Nucleus accumbens (tissue), 56 donors: Measurements from ENCODE around the gene CTNNBL1.

Experiments
- DNase-seq, 56 donors: peaks; one replicate each; lab custom pipeline; 2025; lab: John Stamatoyannopoulos, UW

The CTNNBL1 gene

DNA sequence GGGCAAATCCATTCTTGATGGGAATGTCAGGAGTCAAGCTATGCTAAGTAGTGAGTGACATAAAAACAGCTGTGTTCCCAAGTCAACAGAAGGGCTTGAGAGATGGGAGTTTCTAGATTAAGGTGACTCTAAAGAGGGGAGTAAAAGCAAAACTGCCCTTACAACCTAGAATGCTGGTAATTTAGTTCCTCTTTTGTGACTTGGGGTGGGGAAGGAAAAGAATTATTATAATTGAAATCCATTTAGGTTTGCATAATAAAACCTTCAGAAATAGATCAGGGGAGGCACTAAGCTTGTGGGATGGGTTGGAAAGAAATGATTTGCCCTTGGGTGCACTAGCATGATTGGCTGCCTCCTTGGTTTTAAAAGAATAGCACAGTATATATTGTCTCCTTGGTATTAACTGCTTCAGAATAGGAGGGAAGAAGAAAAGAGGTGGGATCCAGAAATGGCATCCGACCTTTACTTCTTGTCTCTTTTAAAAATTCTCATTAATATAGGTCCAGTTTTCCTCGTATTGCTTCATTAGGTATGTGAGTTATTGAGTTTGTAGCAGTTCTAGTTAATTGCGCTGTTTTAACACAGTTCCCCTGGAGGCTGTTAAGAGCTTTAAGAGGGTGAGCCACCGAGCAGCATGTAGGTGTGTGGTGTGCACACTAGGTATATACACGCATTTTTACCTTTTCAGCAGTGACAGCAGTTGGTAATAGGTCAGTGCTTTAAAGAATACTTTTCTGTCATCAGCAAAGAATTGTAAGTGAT lies 113.8 kb downstream of the CTNNBL1 start:
- DNase-seq = peak in 1 of 56 donors; percentile 28

DNA sequence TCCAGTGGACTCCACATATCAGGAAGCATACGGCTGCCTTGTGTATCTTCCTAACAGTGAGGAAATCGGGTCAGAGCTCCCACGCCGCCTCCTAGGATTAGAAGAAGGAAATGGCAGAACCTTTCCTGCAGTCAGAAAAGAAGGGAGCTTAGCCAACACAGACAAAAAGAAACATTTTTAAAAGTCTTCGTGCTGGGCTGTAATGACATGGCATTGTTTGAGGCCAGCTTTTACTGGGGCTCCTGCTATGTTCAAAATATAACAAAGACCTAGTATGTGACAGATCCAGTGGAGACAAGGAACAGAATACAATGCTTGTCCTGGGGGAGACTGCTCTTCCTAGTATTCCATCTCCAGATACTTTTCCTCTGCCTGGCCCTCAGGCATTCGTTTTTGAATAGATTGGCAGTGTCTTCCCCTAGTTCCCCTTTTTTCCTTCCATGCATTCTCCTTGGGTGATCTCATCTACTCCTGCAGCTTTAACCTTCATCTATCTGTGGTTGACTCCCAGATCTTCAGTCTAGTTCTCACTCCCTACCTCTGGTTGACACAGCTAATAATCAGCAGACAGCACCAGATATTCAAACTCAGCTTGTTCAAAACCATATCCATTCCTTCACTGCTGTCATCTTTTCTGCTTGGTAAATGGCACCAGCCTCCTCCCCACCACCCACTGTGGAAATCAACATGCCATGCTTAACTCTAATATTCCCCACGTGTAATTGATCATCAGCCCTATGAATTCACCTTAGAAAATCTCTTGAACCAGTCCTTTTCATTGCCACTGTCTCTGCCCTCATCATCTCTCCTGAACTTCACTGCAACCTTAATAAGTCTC lies 114.6 kb downstream of the CTNNBL1 start:
- peak in 13 of 56 donors; percentile 6 to 62 (median 23) for DNase-seq

DNA sequence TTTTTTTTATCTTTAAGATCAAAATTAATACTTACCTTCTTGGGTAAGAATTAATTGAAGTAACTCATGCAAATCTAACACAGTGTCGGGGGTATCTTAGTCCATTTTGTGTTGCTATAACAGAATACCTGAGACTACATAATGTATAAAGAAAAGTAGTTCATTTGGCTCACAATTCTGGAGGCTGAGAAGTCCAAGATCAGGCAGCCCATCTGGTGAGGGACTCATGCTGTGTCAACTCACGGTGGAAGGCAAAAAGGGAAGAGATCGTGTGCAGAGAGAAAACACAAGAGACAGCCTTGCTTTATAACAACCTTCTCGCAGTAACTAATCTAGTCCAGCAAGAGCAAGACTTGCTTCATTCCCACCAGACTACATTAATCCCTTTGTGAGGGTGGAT lies 116.2 kb downstream of the CTNNBL1 start:
- DNase-seq = no peak

DNA sequence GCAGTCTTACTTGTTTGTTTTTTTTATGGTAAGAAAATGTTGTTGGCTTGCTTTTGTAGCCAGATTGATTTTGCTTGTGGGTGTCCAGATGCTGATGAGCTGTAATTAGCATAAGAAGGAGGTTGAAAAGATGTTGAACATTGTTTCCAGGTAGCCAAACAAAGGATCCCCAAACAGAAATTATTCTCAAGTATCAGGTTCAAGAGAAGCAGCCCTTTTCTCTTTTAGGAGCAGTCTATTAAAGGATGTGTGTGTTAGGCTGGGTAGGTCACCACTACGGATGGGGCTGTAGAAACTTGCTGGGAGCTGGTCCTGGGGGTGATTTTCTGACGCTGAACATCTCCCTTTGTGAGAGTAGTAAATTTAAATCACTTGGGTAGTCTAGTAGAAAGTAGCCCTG lies 122.2 kb downstream of the CTNNBL1 start:
- DNase-seq = no peak

DNA sequence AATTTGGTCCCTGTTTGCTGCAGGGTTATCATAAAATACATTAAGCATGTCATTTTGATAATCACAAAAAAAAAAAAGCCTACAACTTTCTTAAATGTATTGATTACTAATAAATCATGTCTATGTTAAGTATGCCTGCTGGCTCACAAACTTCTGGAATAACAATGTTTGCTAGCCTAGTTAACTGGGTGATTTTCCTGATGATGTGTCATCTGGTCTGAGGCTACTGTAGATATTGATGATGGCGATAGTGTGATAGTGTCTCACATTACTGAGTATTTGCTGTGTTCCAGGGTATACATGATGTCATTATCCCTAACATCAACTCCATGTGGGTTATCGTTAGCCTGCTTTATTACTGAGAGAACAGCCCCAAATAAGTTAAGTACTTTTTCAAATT lies 122.9 kb downstream of the CTNNBL1 start:
- no peak for DNase-seq

DNA sequence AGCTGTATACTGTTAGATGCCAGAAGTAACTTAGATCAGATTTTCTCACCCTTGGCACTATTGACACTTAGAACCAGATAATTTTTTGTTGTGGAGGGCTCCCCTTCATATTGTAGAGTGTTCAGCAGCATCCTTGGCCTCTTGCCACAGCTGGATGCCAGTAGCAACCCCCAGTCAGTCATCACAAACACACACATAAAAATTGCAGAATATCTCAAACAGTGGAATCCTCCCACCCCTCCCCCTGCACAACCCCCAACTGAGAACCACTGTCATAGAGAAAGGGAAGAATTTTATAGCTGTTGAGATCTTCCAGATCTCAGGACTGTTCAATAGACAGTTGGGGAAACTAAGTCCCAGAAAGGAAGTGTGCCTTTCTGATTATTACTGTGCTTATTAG lies 127.9 kb downstream of the CTNNBL1 start:
- DNase-seq = no peak

DNA sequence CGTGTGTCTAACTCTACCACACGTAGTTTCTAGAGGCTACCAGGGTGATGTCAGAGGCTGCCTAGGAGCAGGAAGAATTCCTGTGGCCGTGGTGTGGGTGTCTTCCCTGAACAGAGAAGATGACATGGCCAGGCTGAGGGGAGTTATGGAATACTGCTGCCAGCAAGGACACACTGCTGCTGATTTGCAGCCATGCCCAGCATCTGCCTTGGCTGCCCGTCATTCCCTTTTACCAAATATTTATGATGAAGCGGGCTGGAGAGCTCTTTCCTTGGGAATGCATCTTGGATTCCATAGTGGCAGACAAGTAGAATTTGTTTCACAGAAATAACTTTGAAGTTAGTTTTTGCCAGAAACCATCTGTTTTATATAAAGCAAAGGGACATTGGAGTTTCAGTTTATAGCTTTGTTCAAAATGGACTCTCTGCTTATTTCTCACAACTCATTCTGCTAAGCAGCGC lies 128.3 kb downstream of the CTNNBL1 start:
- no peak for DNase-seq

DNA sequence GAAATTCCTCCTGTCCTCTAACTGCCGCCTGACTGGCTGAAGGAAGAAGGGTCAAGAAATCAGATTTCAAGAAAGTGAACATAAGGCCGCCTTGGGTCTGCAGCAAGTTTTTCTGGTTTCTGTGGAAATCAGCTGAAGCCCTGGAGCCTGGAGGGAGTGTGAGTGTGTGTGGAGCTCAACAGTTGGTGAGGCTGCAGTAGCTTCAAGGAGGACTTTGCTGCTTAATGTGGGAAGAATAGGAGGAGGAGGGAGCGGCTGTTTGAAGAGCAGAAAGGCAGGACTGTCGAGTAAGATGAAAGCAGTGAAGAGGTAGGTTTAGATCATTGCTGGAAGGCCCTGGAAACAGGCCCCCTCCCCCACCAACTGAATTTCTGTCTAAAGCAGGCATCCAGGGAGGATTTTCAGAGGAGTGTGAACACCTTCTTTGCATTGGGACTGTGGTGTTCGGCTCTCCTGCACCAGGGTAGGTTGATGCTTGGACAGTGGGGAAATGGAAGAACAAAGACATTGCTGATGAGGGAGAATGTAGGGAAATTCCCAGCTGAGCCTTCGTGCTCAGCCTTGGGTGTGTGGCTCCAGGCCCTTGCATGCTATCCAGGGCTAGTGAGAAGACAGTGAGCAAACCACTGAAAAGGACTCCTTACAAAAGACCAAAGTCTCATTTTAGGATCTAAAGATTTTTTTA lies 129.6 kb downstream of the CTNNBL1 start:
- DNase-seq = peak in 4 of 56 donors; percentile 4 to 30 (median 20)

DNA sequence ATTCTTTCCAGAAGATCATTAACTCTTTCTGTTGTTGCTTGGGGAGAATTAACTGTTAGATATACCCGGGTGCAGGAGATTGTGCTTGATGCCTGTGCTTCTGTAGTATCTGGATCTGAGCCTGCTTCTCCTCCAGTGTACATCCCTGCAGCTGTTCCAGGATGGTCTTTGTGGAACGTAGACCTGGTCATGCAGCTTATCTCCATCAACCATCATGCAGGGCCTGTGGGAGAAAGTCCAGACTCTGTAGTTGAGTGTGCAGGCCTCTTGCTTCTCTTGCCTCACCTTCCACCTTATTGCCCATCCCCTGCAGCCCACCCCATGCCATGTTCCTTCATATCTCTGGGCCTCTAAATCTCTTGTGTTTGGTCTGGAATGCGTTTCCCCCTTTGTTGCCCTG lies 133.8 kb downstream of the CTNNBL1 start:
- DNase-seq = no peak

DNA sequence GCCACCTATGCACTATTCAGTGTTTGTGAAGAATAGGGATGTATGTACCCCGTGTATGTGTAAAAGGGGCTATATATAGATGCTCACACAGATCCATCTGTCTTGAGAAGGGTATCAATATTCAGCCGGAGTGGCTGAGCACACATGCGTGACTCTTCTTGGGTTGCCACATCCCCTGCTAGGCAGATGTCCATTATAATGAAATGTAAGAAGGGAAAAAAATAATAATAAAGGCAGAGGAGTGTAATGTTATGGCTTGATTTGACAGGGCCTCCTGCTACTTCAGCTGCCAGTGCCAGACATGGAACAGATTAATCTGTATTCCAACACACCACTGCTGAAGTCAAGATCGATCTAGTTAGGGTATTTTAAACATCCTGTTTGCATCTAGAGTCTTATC lies 134.9 kb downstream of the CTNNBL1 start:
- no peak for DNase-seq

DNA sequence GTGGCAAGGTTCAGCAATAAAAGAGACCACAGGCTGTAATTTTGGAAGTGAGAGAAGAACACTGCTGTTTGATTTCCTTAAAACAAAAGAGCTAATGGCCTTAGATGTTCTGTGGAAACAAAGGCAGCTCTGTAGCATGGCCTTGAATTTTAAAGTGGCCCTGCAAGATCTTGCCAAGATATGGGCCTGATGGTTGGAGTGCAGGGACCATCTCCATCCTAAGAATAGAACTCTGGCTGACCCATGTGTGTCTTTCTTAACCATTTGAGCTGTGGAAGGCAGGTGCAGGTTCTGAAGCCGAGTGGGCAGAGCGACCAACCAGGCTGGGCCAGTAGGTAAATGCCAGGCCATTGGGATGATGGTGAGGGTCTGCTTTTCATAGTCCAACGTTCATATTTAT lies 135.3 kb downstream of the CTNNBL1 start:
- no peak for DNase-seq

DNA sequence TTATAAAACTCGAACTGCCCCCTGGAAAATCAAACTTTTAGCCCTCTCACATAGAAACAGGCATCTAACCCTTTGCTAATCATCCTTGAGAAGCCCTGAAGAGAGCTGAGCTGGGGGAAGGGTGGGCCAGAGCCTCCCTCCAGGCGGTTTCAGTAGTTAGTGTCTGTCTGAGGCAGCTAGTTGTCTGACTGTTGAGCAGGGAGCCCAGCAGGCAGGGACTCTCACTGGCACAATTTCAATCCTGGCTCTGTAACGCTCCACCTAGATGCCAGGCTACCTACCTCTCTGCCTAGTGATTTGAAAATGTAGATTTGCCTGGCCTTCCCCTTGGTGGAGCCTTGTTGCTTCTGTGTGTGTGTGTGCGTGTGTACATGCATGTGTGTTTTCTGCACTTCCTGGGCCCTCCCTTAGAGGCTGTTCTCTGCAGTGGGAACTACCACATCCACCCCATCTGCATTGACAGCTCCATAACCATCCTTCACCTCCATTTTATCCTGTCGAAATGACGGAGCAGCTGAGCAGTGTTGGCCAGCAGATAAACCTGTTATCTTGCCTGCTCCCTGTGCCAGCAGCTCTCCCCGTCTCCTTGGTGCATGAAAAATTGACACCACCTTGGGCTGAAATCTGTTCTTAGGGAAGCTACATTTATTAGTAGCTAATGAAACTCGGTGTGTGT lies 139.5 kb downstream of the CTNNBL1 start:
- DNase-seq = no peak

DNA sequence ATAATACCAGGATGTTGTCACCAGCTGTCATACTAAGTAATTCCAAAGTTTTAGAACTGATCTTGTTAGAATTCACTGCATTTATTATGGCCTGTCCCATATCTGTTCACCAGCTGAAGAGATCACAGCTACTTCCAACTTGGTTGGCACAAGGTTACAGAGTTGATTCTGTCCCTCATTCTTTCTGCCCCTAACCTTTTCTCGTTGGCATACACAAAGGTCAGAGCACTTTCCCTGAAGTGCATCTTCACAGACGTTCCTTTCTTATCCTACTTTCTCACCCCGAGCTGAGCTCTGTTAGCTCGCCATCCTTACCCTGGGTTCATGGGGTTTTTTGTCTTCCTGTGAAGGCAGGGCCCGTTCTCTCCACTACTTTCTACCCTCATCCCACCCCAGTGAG lies 143.1 kb downstream of the CTNNBL1 start:
- no peak for DNase-seq

DNA sequence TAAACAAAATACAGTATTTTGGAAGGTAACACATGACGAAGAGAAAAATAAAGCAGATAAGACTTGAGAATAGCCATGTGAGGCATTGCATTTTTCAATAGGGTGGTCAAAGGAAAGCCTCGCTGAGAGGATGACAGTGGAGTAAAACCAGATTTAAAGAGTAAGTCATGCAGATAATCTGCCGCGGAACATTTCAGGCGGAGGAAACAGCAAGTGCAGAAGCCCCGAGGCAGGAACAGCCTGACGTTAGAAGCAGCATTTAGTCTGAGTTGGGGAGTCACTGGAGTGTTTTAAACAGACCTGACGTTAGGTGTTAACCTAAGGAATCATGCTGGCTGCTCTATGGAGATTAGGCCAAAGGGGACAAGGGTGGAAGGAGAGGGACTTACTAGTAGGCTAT lies 144.1 kb downstream of the CTNNBL1 start:
- DNase-seq = no peak

DNA sequence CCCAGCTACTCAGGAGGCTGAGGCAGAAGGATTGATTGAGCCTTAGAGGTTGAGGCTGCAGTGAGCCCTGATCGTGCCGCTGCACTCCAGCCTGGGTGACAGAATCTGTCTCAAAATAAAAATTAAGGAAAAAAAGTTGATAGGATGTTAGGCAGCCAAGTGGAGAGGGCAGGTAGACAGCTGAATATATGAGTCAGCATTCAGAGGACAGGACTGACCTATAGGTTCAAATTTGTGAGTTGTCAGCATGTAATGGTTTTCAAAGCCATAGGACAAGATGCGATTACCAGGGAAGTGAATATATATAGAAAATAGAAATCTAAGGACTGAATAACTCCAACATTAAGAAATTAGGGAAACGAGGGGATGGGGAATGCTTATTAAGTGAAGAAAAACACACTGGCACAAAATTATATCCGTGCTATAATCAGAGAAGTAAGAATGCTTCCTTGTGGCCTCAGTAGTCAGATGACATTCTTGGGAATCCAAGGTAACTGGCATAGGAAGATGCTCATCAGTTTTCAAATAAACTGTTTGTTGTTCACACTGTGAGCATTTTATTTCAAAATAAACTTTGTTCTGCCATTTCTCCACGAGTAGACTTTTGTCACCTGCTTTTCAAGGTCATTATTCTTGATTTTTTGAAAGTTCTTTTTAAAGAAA lies 145.1 kb downstream of the CTNNBL1 start:
- DNase-seq = no peak

DNA sequence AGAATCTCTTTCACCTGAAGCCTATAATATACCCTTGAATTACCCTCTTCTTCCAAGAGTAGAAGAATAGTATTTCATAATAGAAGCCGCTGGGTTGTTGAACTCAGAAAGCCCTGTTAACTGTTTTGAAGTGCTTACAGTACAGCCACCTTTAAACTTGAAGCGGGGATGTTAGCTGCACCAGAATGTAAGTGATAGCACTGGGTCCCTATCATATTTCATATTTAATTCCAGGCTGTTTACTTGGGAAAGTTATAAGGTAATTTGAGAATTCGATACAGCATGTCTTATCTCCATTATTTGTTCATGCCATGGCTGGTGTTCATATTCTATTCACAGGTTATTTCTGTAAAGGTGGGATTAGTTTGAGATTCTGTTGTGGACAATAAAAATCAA lies 145.6 kb downstream of the CTNNBL1 start:
- DNase-seq = no peak

DNA sequence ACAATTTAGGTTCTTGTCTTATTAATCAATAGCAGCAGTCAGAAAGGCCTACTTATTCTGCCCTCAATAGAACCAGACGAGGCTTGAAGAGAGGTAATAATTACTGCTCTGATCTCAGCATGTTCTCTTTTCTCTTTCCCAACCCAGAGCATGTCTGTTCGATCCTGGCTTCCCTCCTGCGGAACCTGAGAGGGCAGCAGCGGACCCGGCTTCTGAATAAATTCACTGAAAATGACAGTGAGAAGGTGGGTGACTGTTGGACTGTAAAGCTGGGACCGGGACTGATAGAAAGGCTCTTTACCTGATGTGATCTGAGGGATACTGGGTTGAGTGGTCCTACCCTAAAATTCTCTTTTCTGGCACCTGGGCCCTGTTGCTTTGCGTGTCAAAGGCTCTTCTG lies 146.1 kb downstream of the CTNNBL1 start:
- no peak for DNase-seq

DNA sequence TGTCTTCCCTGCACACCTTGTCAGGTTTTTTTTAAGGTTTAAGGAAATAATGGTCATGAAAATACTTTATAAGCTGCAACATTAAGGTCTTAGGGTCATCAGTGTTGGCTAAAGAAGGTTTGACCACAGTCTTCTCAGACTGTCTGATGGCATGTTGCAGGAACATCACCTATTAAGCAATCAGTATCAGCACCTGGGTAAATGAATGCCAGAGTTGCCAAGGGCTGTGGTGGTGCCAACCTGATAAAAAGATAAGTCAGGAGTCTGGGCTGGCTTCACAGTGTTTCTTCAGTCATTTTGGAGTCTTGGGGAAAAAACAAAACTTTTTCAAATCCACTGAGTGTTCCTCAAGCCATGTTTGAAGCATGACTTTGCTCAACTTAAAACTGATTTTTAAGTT lies 147.6 kb downstream of the CTNNBL1 start:
- DNase-seq = no peak

DNA sequence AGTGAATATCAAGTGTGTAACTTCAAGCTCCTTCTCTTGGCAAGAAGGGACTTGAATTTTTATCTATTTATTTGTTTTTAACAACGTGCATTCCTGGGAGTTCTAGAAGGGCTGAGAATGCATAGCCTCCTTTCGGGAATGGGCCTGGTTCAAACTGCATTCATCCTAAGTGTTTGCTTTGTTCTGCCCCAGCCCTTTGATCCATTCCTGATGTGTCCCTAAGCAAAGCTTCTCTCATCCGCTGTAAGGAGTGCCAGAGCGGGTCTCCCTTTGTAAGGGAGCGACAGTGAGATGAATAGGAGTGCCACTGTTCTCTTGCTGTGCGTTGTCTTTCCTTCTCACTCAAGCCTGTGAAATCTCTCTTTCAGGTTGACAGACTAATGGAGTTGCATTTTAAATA lies 148.1 kb downstream of the CTNNBL1 start:
- DNase-seq = no peak

DNA sequence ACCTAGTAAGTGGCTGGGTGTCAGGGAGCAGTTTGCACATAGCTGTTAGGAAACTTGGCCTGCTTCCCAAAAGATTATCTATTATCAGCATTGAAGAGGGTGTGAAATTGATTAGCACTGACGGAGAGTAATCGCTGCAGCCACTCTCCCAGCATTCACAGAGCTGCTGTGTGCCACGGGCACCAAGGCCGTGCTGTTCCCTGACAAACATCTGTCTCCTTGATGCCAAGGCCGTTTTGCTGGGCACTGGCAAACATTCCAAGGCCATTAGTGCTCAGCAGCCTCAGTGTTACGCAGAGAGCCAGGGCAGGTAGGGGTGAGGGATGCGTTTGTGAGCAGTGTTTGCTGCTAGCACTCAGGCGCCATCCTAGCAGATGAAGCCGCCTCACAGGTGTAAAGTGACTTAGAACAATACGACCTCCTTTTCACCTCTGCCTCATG lies 151.4 kb downstream of the CTNNBL1 start:
- DNase-seq = no peak
